ENCODE measurements around the gene HERPUD2. TPM values are rescaled to one million over a fixed set of nuclear protein-coding genes. Genes with fewer than 3 reads are reported as not detected.
"Not testable (repeated sequence)": the region's sequence is repeated elsewhere in the genome, so short reads cannot be mapped to it uniquely, and the experiment has no call there.

HERPUD2 gene
- total RNA-seq, 4 donors from 2014 or later = 17.6 to 118 (median 37.7) TPM

DNA sequence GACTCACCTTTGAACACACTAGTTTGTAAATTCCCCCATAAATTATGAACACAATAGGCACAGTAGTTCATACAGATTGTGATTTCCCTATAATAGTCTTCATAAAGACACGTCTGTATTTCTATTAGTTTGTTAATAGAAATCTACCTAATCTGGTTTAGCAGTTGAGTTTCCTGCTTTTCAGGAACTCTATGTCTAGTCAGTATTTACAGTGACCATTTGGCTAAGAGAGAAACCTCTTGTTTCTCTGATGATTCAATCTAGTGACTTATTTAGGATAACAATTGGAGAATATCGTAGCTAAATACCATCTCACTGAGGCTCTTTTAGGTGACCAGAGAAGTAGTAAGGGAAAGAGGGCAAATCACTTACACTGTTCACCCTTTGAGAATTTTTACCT, 5.9 kb upstream of the HERPUD2 start:
- H3K4me1 ChIP-seq = peaks cover 0 to 4% (median 3%) of the 10 kb centered on the region in 4 donors
- WGBS, 2 donors (ENCODE audit: low coverage in 1 of 2) = 58 to 89% methylated on average over 2 of the region's 2 CpGs
- no peak for TF ChIP-seq POLR2AphosphoS5 (IDR thresholded peaks at IDR 0.05)
- no peak for TF ChIP-seq POLR2A (IDR thresholded peaks at IDR 0.05)
- TF ChIP-seq, protein P1, sequence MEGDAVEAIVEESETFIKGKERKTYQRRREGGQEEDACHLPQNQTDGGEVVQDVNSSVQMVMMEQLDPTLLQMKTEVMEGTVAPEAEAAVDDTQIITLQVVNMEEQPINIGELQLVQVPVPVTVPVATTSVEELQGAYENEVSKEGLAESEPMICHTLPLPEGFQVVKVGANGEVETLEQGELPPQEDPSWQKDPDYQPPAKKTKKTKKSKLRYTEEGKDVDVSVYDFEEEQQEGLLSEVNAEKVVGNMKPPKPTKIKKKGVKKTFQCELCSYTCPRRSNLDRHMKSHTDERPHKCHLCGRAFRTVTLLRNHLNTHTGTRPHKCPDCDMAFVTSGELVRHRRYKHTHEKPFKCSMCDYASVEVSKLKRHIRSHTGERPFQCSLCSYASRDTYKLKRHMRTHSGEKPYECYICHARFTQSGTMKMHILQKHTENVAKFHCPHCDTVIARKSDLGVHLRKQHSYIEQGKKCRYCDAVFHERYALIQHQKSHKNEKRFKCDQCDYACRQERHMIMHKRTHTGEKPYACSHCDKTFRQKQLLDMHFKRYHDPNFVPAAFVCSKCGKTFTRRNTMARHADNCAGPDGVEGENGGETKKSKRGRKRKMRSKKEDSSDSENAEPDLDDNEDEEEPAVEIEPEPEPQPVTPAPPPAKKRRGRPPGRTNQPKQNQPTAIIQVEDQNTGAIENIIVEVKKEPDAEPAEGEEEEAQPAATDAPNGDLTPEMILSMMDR (IDR thresholded peaks at IDR 0.05) = no peak
- TF ChIP-seq EP300 (IDR thresholded peaks at IDR 0.05; ENCODE audit: low read depth) = no peak
- intact Hi-C loops (cut with DNase I; ENCODE audit: low total_unique reads) (no loop called here), in situ Hi-C loops (cut with MboI; ENCODE audit: low pct_ligation_motif_present in 1 of 4, low pct_unique_long_range_greater_than_20kb in 1 of 4, low sequenced_read_pairs in 3 of 4) (loop anchor here in 1 of 4 donors (25.0 kb wide), 3 partner anchors 111 to 611 kb away; partner anchors contain the start of gene SEPTIN7)
- no peaks in the 10 kb centered on the region for H3K9me3 ChIP-seq
- no peaks in the 10 kb centered on the region for H3K36me3 ChIP-seq
- no peaks in the 10 kb centered on the region for H3K27me3 ChIP-seq
- H3K27ac ChIP-seq = no peak overlapping the region
- DNase-seq = no peak
- no peak overlapping the region for H3K4me3 ChIP-seq

- TF ChIP-seq EP300 (IDR thresholded peaks at IDR 0.05; ENCODE audit: low read depth) (no peak), POLR2AphosphoS5 (IDR thresholded peaks at IDR 0.05) (no peak), POLR2A (IDR thresholded peaks at IDR 0.05) (no peak)
- TF ChIP-seq, protein P1 (IDR thresholded peaks at IDR 0.05) = no peak
- no peak for DNase-seq
- Histone ChIP-seq H3K4me3 (no peak overlapping the region), H3K36me3 (no peaks in the 10 kb centered on the region), H3K9me3 (no peaks in the 10 kb centered on the region), H3K27ac (no peak overlapping the region), H3K4me1 (peaks cover 0 to 9% (median 7%) of the 10 kb centered on the region in 4 donors), H3K27me3 (no peaks in the 10 kb centered on the region)
- intact Hi-C loops (cut with DNase I; ENCODE audit: low total_unique reads) = no loop called here
- in situ Hi-C loops (cut with MboI; ENCODE audit: low pct_ligation_motif_present in 1 of 4, low pct_unique_long_range_greater_than_20kb in 1 of 4, low sequenced_read_pairs in 3 of 4) = loop anchor here in 1 of 4 donors (25.0 kb wide), 3 partner anchors 112 to 612 kb away; partner anchors contain the start of gene SEPTIN7
Observed at GRCh38 chr7:35700333-35700732, 5.4 kb upstream of the HERPUD2 start.

GRCh38 chr7:35699796-35700305, 4.9 kb upstream of the HERPUD2 start:
- H3K36me3 ChIP-seq = no peaks in the 10 kb centered on the region
- H3K4me1 ChIP-seq = peaks cover 0 to 11% (median 7%) of the 10 kb centered on the region in 4 donors
- intact Hi-C loops (cut with DNase I; ENCODE audit: low total_unique reads) = no loop called here
- in situ Hi-C loops (cut with MboI; ENCODE audit: low pct_ligation_motif_present in 1 of 4, low pct_unique_long_range_greater_than_20kb in 1 of 4, low sequenced_read_pairs in 3 of 4) = loop anchor here in 1 of 4 donors (25.0 kb wide), 3 partner anchors 112 to 612 kb away; partner anchors contain the start of gene SEPTIN7
- no peaks in the 10 kb centered on the region for H3K9me3 ChIP-seq
- H3K4me3 ChIP-seq = no peak overlapping the region
- H3K27ac ChIP-seq = no peak overlapping the region
- no peak for TF ChIP-seq EP300 (IDR thresholded peaks at IDR 0.05; ENCODE audit: low read depth)
- TF ChIP-seq, protein P1 (IDR thresholded peaks at IDR 0.05) = no peak
- no peak for TF ChIP-seq POLR2A (IDR thresholded peaks at IDR 0.05)
- no peak for TF ChIP-seq POLR2AphosphoS5 (IDR thresholded peaks at IDR 0.05)
- 80 to 90% methylated on average over 2 of the region's 2 CpGs for WGBS, 2 donors (ENCODE audit: low coverage in 1 of 2)
- H3K27me3 ChIP-seq = no peaks in the 10 kb centered on the region
- DNase-seq = no peak

GRCh38 chr7:35698382-35698781, 3.4 kb upstream of the HERPUD2 start:
- H3K27me3 ChIP-seq; H3K36me3 ChIP-seq; in situ Hi-C loops (cut with MboI; ENCODE audit: low pct_ligation_motif_present in 1 of 4, low pct_unique_long_range_greater_than_20kb in 1 of 4, low sequenced_read_pairs in 3 of 4); H3K4me3 ChIP-seq; H3K9me3 ChIP-seq; DNase-seq; intact Hi-C loops (cut with DNase I; ENCODE audit: low total_unique reads); H3K27ac ChIP-seq: not testable (repeated sequence)
- peaks cover 0 to 16% (median 14%) of the 10 kb centered on the region in 4 donors for H3K4me1 ChIP-seq
- WGBS, 2 donors (ENCODE audit: low coverage in 1 of 2) = 60 to 86% methylated on average over 1 to 3 of the region's 3 CpGs

Measured in transverse colon (tissue), 4 donors.